GM10266 (cell line): Measurements from ENCODE around the gene ADISSP.

Experiments used
- DNase-seq: peaks from one replicate; pipeline ENCODE4 v3.0.0; 2012; ENCODE audit errors: extremely low spot score
- TF ChIP-seq, protein P1 (sequence below): IDR thresholded peaks from 2 replicates; pipeline ENCODE4 v1.5.1; 2012; ENCODE audit warnings: mild to moderate bottlenecking, low read depth; ENCODE audit not compliant: control insufficient read depth, insufficient read depth; ENCODE audit errors: missing control alignments

ADISSP gene

DNA sequence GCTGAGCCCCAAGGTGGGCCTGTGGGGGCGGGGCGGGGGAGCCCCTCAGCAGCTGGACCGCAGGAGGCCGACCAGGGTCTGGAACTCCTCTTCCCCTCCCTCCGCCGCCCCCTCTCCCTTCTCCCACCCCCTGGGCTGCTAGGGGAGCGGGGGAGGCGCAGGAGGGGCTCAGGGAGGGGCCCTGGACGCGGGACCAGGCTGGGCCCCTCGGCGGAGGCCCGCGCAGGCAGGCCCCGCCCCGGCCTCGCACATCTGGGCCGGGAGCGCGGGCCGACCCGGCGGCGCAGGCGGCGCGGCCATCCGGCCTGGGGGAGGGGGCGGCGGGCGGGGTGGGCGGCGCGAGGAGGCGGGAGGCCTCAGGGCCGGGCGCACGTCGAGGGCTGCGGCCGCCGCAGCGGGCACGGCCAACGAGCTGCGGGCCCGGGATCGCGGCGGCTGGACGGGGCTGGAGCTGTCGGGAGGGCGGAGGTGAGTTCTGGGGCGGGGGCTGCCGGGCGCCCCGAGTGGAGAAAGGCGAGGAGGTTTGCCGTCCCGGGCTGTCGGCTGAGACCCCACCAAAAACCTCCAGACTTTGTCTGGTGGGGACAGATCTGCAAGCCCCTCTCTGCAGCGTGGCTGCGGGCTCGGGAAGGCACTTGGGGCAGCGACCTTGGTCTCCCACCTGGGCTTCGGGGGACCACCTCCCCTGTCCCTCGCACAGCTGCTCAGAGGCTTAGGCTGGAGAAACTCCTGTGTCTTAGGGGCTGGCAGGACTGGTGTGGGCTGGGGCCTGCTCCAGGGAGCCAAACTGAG, 35.0 kb downstream of the ADISSP start, which contains the start of gene HSPA12B:
HSPA12B (plus strand) TSS at position 359 of the 792 bp plus-strand sequence. CDS start 5,990 bp downstream, outside the sequence.
- TF ChIP-seq, protein P1, sequence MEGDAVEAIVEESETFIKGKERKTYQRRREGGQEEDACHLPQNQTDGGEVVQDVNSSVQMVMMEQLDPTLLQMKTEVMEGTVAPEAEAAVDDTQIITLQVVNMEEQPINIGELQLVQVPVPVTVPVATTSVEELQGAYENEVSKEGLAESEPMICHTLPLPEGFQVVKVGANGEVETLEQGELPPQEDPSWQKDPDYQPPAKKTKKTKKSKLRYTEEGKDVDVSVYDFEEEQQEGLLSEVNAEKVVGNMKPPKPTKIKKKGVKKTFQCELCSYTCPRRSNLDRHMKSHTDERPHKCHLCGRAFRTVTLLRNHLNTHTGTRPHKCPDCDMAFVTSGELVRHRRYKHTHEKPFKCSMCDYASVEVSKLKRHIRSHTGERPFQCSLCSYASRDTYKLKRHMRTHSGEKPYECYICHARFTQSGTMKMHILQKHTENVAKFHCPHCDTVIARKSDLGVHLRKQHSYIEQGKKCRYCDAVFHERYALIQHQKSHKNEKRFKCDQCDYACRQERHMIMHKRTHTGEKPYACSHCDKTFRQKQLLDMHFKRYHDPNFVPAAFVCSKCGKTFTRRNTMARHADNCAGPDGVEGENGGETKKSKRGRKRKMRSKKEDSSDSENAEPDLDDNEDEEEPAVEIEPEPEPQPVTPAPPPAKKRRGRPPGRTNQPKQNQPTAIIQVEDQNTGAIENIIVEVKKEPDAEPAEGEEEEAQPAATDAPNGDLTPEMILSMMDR = no peak
- DNase-seq = no peak

DNA sequence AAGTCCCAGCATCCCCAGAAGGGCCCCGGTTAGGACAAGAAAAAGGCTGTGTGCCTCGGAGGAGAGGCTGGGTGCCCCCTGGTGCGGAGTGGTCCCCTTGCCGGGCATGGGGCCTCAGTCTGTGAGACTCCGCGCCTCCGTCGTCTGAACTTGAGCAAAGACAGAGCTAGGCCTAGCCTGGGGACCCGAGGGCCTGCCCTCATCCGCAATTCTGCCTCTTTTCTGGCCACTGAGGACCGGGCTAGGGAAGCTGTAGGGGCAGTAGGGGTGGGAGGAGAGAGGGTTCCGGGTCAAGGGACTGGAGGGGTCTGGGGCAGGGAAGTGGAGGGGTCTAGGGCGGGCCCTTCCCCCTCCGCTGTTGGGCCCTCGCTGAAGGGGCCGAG, 35.6 kb downstream of the ADISSP start:
- TF ChIP-seq, protein P1 = no peak
- no peak for DNase-seq

DNA sequence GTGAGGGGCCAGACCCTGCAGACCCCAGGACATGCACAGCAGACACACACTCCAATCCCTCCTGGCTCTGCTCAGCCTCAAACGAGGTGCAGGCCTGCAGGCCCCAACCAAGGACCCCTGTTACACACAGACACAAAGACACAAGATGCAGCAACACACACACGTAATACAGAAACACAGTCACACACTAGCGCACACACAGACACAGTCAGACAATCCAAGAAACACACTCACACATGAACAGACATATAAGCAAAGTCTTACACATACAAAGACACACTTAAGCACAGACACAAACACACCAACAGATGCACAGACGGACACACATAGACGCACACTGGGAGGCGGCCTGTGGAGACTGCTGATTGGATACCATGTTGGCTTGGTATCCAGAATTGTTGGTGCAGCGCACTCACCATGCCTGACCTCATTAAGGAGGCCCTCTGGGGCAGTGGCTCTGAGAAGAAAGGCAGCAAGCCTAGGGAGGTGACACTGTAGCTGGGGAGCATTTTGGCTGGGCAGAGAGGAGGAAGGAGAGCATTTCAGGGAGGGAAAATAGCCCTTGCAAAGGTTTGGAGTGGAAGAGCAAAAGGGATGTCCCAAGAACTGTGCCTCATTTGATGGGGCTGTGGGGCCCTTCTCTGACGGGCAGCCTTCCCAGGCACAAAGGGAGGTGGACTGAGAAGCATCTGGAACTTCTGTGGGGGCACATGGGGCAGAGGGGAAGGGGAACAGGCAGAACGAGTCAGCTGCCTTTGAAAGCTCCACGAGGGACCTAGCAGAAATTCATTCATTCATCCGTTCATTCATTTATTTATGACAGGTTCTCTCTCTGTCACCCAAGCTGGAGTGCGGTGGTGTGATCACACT, 36.5 kb downstream of the ADISSP start:
- TF ChIP-seq, protein P1 = no peak
- no peak for DNase-seq

DNA sequence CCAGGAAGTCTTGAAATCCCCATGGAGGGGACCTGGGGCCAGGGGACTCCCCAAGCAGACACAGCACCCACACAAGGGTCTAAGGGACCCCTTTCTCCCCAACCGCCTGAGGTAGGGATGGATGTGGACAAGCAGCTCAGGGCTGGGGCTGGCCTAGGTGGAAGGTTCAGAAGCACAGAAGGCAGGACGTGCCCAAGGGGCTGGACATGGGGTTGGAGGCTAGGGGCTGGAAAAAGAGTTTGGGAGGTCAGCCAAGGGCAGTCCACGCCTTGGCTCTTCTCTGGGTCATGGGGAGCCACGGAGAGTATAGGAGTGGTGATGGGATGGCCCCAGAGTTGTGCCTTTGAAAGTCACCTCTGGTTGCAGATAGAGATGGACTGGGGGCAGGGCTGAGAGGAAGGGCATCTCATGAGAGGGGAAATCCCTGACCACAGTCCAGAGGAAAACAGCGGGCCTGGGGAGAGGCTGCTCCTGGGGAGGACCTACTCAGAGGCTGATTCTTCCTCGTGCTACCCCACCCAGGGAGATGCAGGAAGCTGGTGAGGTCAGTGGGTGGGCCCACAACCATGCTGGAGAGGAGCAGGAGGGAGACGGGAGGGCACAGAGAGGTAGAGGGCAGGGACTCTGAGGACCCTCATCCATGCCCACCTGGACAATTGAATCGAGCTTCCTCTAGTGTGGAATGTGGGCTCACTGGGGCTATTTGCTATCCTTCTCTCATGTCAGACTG, 37.6 kb downstream of the ADISSP start:
- TF ChIP-seq, protein P1 = no peak
- DNase-seq = no peak

DNA sequence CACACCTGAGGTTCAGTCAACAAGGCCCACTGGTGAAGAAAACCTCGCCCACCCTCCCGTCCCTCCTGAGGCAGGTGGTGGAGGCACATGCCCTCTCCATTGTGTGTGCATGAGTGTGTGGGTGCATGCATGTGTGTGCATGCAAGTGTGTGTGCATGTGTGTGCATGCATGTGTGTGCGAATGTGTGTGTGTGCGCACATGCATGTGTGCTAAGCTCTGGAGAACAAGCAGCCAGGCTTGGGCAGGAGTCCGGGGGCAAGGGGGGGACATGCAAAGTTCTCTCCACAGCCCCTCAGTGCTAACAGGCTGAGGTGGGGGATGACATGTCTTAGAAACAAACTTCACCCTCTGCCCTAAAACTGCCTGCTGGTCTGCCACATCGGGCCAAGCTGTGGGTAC, 38.2 kb downstream of the ADISSP start:
- DNase-seq = no peak

DNA sequence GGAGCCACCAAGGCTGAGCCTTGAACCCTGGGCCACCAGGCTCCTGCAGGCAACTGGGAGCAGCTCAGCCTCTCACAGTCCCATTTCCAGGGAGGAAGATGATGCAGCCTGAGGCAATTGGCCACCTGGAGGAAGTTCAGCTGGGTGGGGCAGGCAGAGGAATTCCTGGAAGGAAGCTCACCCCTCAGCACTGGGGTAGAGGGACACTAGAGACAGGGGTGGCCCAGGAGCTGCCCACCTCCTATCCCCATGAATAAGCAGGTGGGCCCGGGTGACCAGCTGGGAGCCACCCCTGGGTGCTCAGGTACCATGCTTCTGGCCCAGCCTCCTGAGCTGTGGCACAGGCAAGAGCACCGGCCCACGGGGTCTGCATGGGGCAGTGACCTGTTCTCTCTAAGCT, 38.7 kb downstream of the ADISSP start:
- TF ChIP-seq, protein P1 = no peak
- no peak for DNase-seq

More for the DNA sequence above, 38.2 kb downstream of the ADISSP start:
- TF ChIP-seq, protein P1 = no peak
